A673 (cell line): ENCODE data around the gene ODAD2.

Experiments used
- CTCF ChIP-seq: fragments of 300-800, 200-600 bp; sonication (generic); conservative IDR thresholded peaks from 2 replicates; pipeline ENCODE4 v1.5.1; 2017; ENCODE audit warnings: low read depth, mild to moderate bottlenecking, antibody characterized with exemption, low read length, moderate library complexity, mixed read lengths
- EZH2 ChIP-seq: fragments of 200-600 bp; sonication (generic); IDR thresholded peaks from 2 replicates; pipeline ENCODE4 v1.6.1; 2017; ENCODE audit warnings: borderline replicate concordance, low read depth, mild to moderate bottlenecking, mixed read lengths, antibody characterized with exemption, low read length; ENCODE audit not compliant: poor library complexity, severe bottlenecking

- no peak for TF ChIP-seq EZH2
- TF ChIP-seq CTCF = no peak
Measured at GRCh38 chr10:27914888-27915287, 84.0 kb downstream of the ODAD2 start.
